HG03342 (cell line): ENCODE data around the gene NDUFA8.
"Not testable (repeated sequence)": the region's sequence is repeated elsewhere in the genome, so short reads cannot be mapped to it uniquely, and the experiment has no call there.

Source experiments
- ATAC-seq: cut with Tn5 transposase; IDR thresholded peaks from one replicate; pipeline ENCODE4 v1.9.1; 2021; ENCODE audit warnings: mild to moderate bottlenecking, moderate library complexity; ENCODE audit not compliant: unreplicated experiment

Gene NDUFA8

GRCh38 chr9:122122468-122122867 is 37.1 kb downstream of the NDUFA8 start:
- ATAC-seq = no peak

GRCh38 chr9:122121931-122122330 is 37.6 kb downstream of the NDUFA8 start:
- ATAC-seq = no peak

- ATAC-seq = no peak
These were observed 38.2 kb downstream of the NDUFA8 start for GRCh38 chr9:122121391-122121790.

DNA sequence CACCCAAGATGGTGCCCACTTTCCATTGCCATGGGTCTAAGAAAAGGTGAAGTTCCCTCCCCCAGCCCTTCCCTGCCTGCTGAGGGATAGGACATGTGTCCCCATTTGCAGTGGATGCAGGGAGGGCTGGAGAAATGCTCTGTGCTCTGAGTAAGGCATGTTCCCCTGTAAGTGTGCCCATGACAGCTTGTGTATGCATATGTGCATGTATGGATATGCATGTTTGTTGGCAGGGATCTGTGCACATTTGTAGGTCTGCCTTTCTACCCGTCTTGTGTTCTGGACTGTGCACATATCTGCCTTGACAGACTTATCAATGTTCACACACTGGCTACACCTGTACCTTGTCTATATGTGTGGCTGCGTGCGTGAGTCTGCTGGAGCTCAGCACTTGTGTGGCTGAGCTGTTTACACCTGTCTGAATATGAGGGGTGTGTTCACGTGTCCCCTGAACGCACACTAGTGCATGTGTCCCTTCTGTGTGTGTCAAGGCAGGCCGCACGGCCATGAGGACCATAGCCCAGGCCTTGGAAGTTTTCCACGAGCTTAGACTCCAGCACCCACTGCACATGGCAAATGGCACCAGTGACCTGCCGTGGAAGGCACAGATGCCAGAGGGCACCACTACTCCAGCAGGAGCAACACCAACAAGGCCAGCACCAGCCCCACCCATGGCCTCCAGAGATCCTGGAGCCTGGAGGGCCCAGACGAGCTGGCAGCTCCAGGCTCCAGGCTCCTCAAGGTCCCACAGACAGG is 39.1 kb downstream of the NDUFA8 start:
- ATAC-seq = no peak

- ATAC-seq = no peak
These were observed 39.9 kb downstream of the NDUFA8 start for GRCh38 chr9:122119721-122120120.

GRCh38 chr9:122119166-122119521 is 40.4 kb downstream of the NDUFA8 start:
- no peak for ATAC-seq

DNA sequence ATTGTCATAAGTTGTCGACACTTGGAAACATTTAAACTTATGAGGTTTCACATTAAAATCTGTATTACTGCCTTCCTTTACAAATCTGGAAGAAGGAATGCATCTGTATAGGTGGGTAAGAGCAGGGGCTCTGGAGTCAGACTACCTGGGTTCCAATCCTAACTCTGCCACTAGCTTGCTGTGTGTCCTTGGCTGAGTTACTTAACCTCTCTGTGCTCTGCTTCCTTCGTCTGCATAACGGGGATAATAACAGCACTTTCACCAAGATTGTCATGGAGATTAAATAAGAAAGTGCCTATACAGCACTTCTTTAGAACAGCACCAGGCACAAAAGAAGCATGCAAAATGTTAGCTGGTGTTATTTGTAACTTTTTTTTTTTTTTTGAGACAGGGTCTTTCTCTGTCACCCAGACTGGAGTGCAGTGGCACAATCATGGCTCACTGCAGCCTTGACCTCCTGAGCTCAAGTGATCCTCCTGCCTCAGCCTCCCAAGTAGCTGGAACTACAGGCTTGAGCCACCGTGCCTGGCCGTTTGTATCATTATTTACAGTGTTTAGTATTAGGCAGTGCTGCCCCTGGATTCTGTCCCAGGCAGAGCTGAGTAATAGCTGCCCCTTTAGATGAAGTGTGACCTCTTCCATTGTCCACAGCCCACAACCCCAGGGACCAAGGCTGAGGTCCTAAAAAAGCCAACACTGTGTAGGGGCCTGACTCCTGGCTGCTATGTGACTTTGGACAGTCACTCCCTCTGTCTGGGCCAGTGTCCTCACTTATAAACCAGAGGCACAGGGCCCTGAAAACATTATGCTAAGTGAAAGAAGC is 41.0 kb downstream of the NDUFA8 start:
- no peak for ATAC-seq

DNA sequence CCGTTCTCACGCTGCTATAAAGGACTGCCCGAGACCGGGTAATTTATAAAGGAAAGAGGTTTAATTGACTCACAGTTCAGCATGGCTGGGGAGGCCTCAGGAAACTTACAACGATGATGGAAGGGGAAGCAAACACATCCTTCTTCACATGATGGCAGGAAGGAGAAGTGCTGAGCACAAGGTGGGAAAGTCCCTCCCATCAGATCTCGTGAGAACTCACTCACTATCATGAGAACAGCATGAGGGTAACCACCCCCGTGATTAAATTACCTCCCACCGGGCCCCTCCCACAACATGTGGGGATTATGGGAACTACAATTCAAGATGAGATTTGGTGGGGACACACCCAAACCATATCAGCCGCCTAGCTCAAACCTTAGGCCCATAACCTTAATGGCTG is 42.3 kb downstream of the NDUFA8 start:
- ATAC-seq = not testable (repeated sequence)

- no peak for ATAC-seq
These were observed 43.0 kb downstream of the NDUFA8 start for GRCh38 chr9:122116448-122117173.

DNA sequence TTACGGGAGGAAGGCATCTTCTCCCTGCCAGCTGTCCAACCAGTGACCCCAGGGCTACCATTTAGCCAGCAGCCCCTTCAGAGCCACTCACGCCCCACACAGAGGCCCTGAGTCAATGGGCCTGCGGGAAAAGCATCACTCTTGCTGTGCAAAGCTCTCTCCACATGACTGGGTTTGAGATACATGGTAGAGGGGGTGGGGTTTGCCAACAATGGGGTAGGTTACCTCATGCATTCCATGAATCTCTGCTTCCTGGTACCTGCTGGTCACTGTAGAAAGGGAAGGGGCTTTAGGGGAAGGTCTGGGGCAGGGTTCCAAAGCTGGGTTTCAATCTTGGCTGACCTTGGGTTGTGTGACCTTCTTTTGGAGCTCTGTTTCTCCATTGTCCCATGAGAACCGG is 43.5 kb downstream of the NDUFA8 start:
- no peak for ATAC-seq

- no peak for ATAC-seq
These were observed 44.2 kb downstream of the NDUFA8 start for GRCh38 chr9:122115176-122116035.

- no peak for ATAC-seq
These were observed 46.0 kb downstream of the NDUFA8 start for GRCh38 chr9:122113574-122113973.

DNA sequence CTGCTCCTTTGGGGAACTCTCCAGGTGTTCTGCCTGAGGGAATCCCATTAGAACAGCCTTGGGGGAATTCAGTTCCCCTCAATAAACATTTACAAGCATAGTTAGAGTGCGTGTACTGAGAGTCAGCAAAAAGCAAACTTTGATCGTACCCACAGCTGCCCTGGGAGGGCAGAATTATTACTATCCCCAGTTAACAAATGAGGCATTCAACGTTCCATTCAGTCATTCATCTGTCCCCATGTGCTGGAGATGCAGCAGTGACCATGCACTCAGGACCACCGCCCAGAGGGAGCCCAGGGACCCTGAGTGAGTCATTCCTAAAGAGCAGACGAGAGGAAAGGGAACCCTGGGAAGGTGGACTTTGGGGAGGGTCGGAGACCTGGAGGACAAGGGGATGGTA is 47.3 kb downstream of the NDUFA8 start:
- ATAC-seq = no peak

DNA sequence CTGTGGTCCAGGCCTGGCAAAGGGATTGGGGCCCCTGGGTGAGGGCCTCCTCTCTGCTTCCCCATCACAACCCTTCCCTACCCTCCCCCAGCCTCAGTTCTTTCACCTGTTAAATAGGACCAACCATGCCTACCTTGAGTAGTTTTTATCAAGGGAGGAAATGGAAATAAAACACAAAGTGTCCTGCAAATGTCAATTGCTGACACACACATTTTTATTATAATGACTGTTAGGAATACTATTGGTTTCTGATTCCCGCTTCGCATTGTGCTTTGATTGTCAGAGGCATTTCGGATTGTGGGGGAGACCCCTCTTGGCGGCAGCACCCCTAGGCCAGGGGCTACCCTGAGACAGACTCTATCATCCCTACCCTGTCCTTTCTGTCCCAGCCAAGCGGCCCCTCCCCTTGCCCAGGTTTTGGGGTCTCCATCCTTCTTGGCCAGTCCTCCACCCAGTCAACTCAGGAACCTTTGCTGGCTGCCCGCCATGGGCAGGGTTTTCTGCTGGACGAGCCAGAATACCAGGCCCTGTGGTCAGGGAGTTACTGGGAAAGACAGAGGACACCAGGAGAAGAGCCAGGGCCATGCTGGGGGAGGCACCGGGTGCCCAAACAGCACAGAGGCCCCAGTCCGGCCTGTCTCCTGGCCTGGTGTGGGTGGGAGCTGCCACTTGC is 48.0 kb downstream of the NDUFA8 start:
- no peak for ATAC-seq

GRCh38 chr9:122110100-122110833 is 49.3 kb downstream of the NDUFA8 start:
- ATAC-seq = no peak

- ATAC-seq = no peak
These were observed 50.4 kb downstream of the NDUFA8 start for GRCh38 chr9:122109035-122109813.

GRCh38 chr9:122107291-122107805 is 52.2 kb downstream of the NDUFA8 start:
- no peak for ATAC-seq

GRCh38 chr9:122106576-122106975 is 53.0 kb downstream of the NDUFA8 start:
- ATAC-seq = no peak
